ENCODE measurements around the gene VPS41. TPM values are rescaled to one million over a fixed set of nuclear protein-coding genes. Genes with fewer than 3 reads are reported as not detected.

VPS41 gene
- total and polyA plus RNA-seq, 4 donors, result 9.2 to 24.1 (median 16.1) TPM

DNA sequence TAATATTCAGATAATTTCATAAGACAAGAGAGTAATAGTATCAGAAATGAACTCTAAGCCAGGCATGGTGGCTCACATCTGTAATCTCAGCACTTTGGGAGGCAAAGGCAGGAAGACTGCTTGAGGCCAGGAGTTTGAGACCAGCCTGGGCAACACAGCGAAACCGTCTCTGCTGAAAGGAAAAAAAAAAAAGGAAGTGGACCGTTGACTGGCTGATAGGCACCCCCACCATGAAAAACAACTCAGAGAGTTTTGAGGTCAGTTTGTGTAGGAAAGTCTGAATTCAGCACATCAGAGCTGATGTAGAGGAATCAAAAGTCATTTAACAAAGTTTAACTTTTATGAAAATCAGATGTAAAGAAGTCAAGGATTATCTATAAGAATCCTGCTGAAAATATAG, 214.7 kb downstream of the VPS41 start:
- peaks cover 0 to 3% (median 0%) of the 10 kb centered on the region in 4 donors for H3K27me3 ChIP-seq (ENCODE audit: control insufficient read depth in 4 of 4, insufficient read depth in 4 of 4, low read length in 3 of 4)
- WGBS, result 64% methylated on average over 3 of the region's 3 CpGs
- DNase-seq (ENCODE audit: low spot score), result no peak
- TF ChIP-seq JUND (IDR thresholded peaks at IDR 0.05) (no peak), TAF1 (conservative IDR thresholded peaks at IDR 0.05) (no peak), RAD21 (IDR thresholded peaks at IDR 0.05) (no peak), FOXA1 (IDR thresholded peaks at IDR 0.05) (no peak), NR2F2 (IDR thresholded peaks at IDR 0.05) (no peak)
- no peak overlapping the region for H3K27ac ChIP-seq (ENCODE audit: low read depth in 1 of 2, low read length in 2 of 2)
- peaks cover 0 to 2% (median 0%) of the 10 kb centered on the region in 4 donors for H3K9me3 ChIP-seq (ENCODE audit: control insufficient read depth in 4 of 4, low read length in 3 of 4)
- no peak overlapping the region for H3K4me3 ChIP-seq (ENCODE audit: low read depth in 1 of 3, low read length in 3 of 3)
- no peaks in the 10 kb centered on the region for H3K36me3 ChIP-seq (ENCODE audit: control insufficient read depth in 4 of 4, insufficient read depth in 3 of 4, low read depth in 1 of 4, low read length in 3 of 4)
- no peaks in the 10 kb centered on the region for H3K4me1 ChIP-seq (ENCODE audit: control insufficient read depth in 4 of 4, insufficient read depth in 4 of 4, low read length in 3 of 4)
- no peak overlapping the region for H3K9ac ChIP-seq (ENCODE audit: low read depth in 1 of 2, low read length in 2 of 2)

GRCh38 chr7:38686888-38687287, 222.1 kb downstream of the VPS41 start:
- H3K36me3 ChIP-seq (ENCODE audit: control insufficient read depth in 4 of 4, insufficient read depth in 3 of 4, low read depth in 1 of 4, low read length in 3 of 4), result no peaks in the 10 kb centered on the region
- WGBS, result 86% methylated on average over 7 of the region's 7 CpGs
- TF ChIP-seq YY1 (IDR thresholded peaks at IDR 0.05) (no peak), HNF4G (IDR thresholded peaks at IDR 0.05) (no peak), HNF4A (conservative IDR thresholded peaks at IDR 0.05) (no peak), JUND (IDR thresholded peaks at IDR 0.05) (no peak), RAD21 (IDR thresholded peaks at IDR 0.05) (no peak), MAX (IDR thresholded peaks at IDR 0.05) (no peak), RXRA (IDR thresholded peaks at IDR 0.05) (no peak), TAF1 (conservative IDR thresholded peaks at IDR 0.05) (no peak), REST (IDR thresholded peaks at IDR 0.05) (no peak), ZBTB33 (IDR thresholded peaks at IDR 0.05) (no peak), SP1 (IDR thresholded peaks at IDR 0.05) (no peak), NR2F2 (IDR thresholded peaks at IDR 0.05) (no peak), FOXA1 (IDR thresholded peaks at IDR 0.05) (no peak)
- TF ChIP-seq, protein P1, sequence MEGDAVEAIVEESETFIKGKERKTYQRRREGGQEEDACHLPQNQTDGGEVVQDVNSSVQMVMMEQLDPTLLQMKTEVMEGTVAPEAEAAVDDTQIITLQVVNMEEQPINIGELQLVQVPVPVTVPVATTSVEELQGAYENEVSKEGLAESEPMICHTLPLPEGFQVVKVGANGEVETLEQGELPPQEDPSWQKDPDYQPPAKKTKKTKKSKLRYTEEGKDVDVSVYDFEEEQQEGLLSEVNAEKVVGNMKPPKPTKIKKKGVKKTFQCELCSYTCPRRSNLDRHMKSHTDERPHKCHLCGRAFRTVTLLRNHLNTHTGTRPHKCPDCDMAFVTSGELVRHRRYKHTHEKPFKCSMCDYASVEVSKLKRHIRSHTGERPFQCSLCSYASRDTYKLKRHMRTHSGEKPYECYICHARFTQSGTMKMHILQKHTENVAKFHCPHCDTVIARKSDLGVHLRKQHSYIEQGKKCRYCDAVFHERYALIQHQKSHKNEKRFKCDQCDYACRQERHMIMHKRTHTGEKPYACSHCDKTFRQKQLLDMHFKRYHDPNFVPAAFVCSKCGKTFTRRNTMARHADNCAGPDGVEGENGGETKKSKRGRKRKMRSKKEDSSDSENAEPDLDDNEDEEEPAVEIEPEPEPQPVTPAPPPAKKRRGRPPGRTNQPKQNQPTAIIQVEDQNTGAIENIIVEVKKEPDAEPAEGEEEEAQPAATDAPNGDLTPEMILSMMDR (IDR thresholded peaks at IDR 0.05; ENCODE audit: low read depth, low read length, missing input control), result no peak
- DNase-seq (ENCODE audit: low spot score), result no peak
- no peak overlapping the region for H3K27ac ChIP-seq (ENCODE audit: low read depth in 1 of 2, low read length in 2 of 2)
- H3K4me3 ChIP-seq (ENCODE audit: low read depth in 1 of 3, low read length in 3 of 3), result no peak overlapping the region
- H3K27me3 ChIP-seq (ENCODE audit: control insufficient read depth in 4 of 4, insufficient read depth in 4 of 4, low read length in 3 of 4), result no peaks in the 10 kb centered on the region
- no peak overlapping the region for H3K9ac ChIP-seq (ENCODE audit: low read depth in 1 of 2, low read length in 2 of 2)
- no peaks in the 10 kb centered on the region for H3K9me3 ChIP-seq (ENCODE audit: control insufficient read depth in 4 of 4, low read length in 3 of 4)
- H3K4me1 ChIP-seq (ENCODE audit: control insufficient read depth in 4 of 4, insufficient read depth in 4 of 4, low read length in 3 of 4), result no peaks in the 10 kb centered on the region

All from liver (tissue), 9 donors.